ENCODE data around the gene SEMA4A.

Gene SEMA4A

DNA sequence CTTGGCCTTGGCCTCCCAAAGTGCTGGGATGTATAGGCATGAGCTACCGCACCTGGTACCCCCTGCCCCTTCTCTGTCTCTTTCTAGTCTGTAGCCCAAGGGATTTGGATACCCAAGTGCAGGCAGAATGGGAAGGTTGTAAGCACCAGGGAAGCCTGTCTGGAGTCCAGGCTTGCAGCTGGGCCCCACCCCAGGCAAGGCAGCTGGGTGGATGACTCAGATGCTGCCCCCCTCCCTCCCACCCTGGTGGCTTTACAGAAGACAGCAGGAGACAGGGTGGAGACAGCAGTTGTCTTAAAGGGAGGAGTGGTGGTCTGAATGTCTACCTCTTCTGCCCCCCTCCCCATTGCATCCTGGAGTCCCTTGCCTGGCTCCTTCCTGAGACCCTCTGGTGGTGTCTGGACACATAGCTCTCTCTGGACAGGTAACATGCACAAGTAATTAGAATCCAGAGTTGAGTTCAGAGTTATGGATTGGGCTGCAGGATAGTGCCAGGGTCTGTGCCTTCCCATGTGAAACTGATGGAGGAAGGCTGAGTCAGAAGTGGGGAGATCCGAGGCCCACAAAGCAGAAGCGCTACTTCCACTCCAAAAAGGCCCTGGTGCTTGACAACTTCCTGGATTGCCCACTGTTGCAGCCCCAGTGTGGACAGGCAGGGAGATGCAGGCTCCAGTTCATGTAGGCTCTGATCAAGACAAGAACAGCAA is 33.7 kb upstream of the SEMA4A start:
- DNase-seq = peak; percentile 50

DNA sequence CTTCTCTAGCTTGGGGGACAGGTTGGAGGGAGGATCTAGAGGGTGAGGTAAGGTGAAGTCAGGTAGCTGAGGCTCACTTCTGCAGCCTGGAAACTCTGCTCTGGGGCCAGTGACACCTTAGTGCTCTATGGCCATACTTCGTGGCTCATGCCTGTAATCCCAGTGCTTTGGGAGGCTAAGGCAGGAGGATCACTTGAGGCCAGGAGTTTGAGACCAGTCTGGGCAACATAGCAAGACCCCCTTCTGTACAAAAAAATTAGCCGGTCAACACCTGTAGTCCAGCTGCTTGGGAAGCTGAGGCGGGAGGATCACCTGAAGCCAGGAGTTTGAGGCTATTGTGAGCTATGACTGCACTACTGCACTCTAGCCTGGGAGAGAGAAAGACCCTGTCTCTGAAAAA is 33.1 kb upstream of the SEMA4A start:
- peak; percentile 38 for DNase-seq

DNA sequence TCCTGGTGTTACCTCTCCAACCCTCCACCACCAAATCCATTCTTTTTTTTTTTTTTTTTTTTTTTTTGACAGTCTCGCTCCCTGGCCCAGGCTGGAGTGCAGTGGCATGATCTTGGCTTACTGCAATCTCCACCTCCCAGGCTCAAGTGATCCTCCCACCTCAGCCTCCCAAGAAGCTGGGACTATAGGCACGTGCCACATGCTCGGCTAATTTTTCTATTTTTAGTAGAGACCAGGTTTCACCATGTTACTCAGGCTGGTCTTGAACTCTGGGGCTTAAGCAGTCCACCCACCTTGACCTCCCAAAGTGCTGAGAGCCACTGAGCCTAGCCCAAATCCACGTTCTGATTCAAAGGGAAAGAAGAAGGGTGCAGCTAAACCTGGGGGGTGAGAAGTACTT is 32.4 kb upstream of the SEMA4A start:
- DNase-seq = peak; percentile 21

DNA sequence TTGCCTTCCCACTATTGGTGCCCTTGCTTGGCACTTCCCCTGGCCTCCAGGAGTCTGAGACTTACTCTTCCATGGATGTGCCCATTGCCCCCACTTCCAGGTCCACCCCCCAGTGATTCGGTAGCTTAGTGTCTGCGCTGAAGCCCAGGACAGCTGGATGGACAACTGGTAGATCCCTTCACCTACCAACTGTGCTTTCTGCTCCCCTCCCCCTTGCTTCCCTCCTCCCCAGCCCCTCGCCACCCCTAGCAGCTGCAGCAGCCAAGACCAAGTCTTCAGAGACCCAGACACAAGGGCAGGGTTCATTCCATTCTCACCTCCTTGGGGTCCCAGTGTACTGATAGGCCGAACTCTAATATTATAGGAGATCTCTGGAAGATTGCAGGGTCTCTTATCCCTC is 31.9 kb upstream of the SEMA4A start:
- peak; percentile 27 for DNase-seq

DNA sequence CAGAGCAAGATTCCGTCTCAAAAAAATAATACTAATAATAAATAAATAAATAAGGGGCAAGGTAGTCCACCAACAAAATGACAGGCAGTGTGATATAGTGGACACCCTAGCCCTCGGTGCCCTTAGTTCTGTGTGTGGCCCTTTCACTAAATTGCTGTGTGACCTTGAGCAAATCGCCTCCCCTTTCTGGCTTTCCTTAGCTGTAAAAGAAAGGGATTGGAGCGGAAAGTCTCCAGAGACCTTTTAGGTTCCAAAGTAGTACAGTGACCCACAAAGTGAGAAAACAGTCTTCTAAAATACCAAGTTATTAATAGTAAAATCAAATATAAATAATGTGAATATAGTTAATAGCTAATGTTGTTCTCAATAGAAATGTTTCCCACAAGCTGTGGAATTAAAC is 31.3 kb upstream of the SEMA4A start:
- DNase-seq = peak; percentile 10

DNA sequence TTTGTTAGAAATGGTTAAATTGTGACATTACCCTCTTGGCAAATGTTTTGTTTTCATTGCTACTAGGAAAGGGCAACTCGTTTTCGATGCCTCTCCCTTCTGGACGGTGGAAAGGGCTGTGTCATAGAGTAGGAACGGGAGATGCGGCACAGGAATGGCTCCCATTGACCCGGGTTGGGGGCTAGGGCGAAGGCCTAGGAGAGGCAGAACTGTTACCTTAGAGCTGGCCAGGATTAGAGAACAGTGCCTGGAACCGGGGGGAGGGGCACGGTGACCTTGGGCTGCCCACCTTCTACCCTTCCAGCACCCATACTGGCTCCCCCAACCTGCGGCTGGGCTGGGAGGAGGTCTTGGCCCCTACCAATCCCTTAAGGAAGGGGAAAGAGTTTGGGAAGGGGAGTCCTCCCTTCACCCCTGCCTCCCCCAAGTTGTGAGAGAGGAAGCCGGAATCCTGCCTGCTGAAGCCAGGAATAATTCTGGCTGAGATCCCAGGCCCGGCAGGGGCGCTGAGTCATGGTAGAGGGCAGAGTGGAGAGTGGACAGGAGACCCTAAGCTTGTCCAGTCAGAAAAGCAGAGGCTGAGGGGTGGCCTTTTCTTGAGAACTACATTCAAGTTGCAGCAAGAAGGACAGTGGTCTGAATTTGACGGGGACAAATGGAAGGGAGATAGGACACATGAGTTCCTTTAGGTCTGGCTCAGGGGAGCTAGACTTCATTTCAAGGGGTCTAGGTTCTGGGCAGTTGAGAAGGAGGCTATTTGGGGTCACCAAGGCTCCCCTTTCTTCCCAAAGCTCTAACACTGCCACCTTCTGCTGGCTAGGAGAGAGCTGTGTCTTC is 30.6 kb upstream of the SEMA4A start:
- peak; percentile 30 for DNase-seq

DNA sequence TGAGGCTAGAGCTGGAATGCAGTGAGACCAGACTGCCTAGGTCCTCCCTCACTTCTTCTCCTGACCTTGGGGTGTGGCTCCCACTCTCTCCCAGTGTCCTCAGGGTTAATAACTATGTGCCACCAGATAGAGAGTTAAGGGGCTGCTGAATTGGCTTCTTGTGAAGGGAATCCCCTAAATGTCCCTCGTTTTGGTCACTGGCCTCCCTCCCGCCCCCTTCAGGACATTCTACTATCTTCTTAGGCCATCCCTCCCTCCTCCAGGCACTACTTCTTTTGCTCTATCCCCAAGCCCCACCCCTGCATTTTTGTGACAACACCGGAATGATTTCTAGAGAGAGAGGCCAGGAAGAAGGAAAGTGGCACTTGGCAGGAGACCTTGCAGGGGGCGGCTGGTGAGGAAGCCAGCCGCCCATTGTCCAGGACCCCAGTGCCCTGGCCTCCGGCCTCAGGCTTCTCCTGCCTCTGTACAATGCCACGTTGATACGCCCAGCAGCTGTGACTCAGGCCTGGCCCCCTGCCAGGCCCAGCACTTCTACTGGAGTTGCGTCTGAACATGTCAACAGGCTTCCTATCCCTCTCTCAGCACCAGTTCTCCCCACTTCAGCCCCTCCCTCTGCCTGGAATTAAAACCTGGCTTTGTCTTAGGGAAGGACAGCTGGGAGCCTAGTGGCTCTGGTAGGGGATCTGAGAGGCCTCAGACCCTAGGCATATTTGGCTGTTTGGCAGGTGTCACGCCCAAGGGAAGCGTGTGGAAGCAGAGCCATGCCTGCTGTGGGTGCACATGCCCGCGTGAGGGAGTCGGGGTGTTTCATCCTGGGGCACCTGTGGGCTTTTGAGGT is 29.8 kb upstream of the SEMA4A start:
- peak; percentile 61 for DNase-seq

DNA sequence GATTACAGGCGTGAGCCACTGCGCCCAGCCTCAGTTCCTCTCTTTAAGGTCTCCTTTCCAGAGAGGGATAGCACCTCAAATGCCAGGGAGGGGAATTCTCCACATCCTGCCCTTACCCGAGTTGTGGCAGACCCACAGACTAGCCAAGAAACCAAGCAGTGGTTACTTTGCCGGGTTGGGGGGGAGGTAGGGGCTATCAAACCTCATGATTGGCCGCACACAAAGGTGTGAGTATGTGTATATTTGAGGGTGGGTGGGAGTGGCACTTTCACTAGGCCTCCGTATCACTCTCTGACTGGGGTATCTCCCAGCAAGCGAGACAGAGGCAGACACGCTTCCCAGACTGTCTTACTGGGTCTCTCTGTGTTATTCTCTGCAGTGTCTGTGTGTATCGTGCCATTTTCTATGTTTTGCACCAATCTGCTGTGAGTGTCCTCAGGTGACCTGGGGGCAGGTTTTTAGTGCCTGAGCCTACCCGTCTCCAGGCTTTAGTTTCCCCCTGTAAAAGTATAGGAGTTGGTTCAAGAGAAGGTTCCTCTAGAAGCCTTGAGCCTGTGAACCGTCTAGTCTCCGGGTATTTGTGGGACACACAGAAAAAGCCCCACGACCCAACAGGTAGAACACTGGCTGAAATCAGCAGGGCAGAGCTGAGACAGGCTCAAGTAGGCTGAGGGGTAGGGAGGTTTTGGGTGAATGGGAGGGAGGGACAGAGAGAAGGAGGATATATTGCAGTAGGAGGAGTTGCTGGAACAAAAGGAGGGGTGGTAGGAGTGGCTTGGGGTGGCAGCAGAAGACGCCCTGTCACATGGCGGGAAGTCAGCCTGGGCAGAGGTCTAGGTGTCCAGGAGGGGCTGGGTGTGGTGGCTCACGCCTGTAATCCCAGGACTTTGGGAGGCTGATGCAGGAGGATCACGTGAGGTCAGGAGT is 28.6 kb upstream of the SEMA4A start:
- DNase-seq = peak; percentile 72

DNA sequence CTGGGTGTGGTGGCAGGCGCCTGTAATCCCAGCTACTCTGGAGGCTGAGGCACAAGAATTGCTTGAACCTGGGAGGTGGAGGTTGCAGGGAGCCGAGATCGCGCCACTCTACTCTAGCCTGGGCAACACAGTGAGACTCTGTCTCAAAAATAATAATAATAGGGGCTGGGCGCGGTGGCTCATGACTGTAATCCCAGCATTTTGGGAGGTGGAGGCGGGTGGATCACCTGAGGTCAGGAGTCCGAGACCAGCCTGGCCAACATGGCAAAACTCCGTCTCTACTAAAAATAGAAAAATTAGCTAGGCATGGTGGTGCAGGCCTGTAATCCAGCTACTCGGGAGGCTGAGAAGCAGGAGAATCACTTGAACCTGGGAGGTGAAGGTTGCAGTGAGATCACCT is 27.8 kb upstream of the SEMA4A start:
- DNase-seq = peak; percentile 30

DNA sequence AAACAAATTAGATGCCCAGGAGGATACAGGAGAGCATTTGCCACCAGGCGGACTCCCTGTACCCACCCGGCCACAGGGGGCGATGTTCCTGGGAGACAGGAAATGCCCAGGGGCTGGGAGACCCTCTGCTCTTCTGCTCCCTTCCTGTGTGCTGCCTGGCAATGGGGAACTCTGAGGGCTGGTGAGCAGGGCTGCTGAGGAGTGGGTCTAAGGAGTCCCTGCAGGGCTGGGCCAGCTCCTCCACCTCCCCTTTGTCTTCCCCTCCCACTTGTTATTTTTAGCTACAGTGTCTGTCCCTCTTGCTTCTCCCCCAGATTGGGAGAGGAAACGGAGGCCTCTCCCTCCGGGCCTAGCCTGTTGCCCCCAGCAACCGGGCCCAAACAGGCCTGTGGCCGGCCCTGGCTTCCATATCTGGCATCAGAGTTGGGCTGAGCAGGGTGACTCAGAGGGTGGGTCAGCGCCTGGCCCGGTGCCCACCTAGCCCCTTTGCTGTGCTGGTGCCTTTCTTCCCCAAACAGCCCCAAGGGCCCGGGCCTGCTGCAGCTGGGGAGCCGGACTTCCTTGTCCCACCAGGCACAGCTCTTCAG is 27.2 kb upstream of the SEMA4A start:
- peak; percentile 80 for DNase-seq

DNA sequence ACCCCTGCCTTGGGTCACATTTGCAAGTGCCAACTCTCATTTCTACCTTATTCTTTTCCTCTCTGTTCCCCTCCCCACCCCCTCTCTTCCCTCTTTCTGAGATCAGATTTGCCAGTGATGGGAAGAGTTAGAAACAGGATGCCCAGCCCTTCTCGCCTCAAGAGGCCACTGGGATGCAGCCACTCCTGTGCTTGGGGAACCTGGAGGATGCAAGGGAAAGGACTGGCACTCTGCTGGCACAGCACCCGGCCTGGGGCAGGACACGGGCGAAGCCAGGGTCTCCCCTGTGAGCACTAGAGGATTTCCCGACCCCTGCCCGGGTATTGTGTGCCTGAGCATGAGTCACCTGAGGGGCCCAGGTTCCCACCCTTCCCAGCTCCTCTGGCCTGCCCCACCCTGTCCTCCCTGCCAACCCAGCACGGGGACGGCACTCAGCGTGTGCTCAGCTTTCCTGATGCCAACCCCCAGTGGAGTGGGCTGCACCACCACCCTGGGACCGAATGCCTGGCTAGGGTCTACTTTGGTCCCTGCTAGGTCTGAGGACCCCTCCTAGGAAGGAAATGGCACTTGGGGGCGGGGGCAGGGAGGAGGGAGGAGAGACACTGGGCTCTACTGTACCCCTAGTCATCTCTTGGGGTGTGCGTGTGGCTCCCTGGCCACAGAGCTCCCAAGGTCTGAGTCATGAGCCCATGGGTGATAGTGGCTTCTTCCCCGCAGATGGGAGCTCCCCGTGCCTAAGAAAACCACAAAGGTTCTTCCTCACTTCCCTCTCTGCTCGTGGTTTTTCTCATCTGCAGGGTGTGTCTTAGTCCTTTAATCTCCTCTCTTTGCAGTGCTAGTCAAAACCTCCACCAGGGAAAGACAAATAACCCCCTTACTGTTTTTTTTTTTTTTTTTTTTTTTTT is 26.5 kb upstream of the SEMA4A start:
- DNase-seq = peak; percentile 90

DNA sequence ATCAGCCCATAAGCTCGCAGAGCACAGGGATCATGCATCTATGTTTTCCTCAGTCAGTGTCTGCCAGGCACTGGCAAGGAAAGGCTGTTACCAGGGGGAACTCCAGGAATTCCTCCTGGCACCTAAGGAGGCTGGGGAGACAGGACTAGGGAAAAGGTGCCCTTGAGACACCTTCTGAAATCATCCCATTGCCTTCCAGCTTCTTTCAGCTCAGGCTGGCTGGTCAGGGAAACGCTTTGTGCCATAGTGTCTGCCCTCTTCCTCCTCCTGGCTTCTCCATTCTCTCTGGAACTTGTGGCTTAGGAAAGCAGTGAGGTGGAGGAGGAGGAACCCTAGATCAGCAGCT is 25.1 kb upstream of the SEMA4A start:
- DNase-seq = peak; percentile 11

DNA sequence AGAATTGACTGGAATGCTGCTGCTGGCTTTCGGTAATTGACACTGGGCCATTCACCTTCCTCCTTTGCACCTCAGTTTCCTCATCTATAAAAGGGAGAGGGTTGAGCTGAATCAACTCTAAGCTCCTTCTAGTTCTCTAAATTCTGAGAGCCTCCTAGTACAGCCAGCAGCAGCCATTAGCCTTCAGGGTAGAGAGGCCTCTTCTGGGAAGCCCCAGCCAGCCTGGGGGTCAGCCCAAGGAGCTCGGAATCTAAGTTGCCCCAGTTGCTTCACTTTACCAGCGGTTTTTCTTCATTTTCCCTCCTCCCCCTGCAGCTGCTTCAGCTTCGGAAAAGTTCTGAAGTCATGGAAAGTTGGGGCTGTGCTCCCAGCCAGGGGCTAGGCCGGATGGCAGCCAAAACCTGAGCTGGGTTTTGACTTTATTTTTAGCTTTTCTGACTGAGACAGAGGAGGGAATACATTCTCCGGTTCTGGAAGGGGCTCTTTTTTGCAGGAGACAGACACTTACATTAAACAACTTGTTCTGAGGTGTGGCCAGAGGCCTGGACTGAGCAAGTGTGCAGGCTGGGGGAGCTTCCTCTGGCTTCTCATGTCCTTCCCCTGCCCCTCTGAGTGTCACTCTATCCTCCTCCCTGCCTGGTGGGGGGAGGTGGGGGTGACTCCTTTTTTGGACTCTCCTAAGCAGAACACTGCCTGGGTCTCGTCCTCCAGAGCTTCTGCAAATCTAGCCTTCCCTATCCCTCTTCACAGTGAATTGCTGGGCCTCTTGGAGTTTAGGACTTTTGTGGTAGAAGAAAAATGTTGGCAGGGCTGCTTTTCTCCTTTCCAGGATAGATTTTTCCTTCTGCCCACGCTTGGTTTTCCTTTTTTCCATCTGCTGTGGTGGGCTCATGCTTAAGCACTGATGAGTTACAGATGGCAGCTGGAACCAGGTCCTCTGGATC is 24.5 kb upstream of the SEMA4A start:
- DNase-seq = peak; percentile 22

DNA sequence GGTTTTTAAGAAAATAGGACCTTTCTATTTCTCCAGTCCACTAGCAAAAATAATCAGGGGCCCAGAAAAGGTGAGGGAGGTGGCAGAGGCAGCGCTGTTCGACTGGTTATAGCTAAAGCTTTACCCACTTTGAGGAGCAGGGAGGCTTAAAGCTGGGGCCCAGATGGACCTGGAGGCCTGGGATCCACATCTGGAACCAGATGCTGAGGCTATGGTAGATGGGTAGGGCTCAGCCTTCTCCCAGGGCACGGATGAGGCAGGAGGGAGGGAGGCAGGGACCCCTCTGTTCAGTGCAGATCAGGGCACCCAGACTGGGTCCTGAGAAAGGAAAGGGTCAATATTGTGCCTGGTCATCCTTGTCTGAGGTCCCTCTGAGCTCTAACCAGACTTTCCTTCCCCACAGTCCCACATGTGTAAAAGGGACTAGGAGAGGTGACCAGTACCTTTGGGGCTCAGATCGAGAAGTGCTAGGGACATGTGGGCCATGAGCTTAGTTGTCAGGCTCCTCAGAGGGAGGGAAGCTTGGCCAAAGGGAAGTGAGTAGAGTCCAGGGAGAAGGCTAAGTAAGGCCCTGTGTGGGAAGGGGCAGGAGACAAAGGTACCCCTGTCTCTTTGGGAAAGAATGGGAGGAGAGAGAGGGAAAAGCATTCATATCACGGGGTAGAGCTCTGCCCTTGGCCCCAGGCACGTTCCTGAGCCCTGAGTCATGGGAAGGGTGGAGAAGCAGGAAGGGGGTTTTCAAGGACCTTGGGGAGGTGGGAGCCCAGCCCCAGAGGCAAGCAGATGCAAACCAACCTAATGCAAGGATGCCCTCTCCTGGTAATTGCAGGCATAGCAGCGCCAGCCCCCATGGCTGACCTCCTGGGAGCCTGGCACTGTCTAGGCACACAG is 23.5 kb upstream of the SEMA4A start:
- peak; percentile 80 for DNase-seq

DNA sequence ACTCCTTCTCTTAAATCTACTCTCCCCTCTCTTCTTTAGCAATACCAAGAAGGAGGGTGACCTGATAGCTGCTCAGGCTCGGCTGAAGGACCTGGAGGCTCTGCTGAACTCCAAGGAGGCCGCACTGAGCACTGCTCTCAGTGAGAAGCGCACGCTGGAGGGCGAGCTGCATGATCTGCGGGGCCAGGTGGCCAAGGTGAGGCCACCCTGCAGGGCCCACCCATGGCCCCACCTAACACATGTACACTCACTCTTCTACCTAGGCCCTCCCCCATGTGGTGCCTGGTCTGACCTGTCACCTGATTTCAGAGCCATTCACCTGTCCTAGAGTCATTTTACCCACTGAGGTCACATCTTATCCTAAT is 22.8 kb upstream of the SEMA4A start:
- no peak for DNase-seq

DNA sequence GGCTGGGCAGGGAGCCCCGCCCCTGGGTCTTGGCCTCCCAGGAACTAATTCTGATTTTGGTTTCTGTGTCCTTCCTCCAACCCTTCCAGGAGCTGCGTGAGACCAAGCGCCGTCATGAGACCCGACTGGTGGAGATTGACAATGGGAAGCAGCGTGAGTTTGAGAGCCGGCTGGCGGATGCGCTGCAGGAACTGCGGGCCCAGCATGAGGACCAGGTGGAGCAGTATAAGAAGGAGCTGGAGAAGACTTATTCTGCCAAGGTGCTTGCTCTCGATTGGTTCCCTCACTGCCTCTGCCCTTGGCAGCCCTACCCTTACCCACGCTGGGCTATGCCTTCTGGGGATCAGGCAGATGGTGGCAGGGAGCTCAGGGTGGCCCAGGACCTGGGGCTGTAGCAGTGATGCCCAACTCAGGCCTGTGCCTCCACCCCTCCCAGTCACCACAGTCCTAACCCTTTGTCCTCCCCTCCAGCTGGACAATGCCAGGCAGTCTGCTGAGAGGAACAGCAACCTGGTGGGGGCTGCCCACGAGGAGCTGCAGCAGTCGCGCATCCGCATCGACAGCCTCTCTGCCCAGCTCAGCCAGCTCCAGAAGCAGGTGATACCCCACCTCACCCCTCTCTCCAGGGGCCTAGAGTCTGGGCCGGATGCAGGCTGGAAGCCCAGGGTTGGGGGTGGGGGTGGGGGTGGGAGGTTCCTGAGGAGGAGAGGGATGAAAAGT is 18.5 kb upstream of the SEMA4A start:
- peak; percentile 22 for DNase-seq

DNA sequence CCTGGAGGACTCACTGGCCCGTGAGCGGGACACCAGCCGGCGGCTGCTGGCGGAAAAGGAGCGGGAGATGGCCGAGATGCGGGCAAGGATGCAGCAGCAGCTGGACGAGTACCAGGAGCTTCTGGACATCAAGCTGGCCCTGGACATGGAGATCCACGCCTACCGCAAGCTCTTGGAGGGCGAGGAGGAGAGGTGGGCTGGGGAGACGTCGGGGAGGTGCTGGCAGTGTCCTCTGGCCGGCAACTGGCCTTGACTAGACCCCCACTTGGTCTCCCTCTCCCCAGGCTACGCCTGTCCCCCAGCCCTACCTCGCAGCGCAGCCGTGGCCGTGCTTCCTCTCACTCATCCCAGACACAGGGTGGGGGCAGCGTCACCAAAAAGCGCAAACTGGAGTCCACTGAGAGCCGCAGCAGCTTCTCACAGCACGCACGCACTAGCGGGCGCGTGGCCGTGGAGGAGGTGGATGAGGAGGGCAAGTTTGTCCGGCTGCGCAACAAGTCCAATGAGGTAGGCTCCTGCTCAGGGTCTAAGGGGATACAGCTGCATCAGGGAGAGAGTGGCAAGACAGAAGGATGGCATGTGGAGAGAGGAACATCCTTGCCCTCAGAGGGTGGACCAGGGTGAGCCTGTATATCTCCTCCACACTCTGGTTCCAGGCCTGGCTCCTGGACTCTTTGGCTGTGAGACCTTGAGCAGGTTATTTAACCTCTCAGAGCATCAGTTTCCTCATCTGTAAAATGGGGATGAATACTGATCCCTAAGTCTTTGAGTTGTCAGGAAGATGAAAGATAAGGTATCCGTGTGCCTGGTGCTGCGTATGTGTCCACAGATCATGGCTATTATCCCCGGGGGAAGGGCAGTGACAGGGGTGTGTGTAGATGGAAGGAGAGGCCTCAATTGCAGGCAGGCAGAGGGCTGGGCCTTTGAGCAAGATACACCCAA is 17.2 kb upstream of the SEMA4A start:
- peak; percentile 28 for DNase-seq
